ENCODE measurements around the gene FNBP1.

GRCh38 chr9:129987941-129988340 is 55.0 kb downstream of the FNBP1 start:
- no peak for TF ChIP-seq CTCF (conservative IDR thresholded peaks at IDR 0.05; ENCODE audit: low read length)
- no peak for TF ChIP-seq EZH2phosphoT487 (IDR thresholded peaks at IDR 0.05; ENCODE audit: borderline replicate concordance)

Measured in Loucy (cell line).